Prostate gland (tissue), 2 donors: Measurements from ENCODE around the gene MKNK1. TPM values are rescaled to one million over a fixed set of nuclear protein-coding genes. Genes with fewer than 3 reads are reported as not detected.

Experiments
- DNase-seq: peaks from one replicate; pipeline ENCODE4 v3.0.0-alpha.2; 2019; ENCODE audit warnings: low spot score
- H3K27ac ChIP-seq, 2 donors: fragments of 200-600 bp; sonication (generic); 2 replicates each; pipeline ENCODE4 v1.5.1; 2017 to 2019
- H3K27me3 ChIP-seq: fragments of 200-600 bp; sonication (generic); replicated peaks from 2 replicates; pipeline ENCODE4 v1.5.1; 2019; ENCODE audit not compliant: insufficient read depth
- H3K36me3 ChIP-seq, 2 donors: fragments of 200-600 bp; sonication (generic); 1 replicate in 1 of 2; 2 replicates in 1 of 2; pipeline versions ENCODE4 v1.5.1 to v1.8.1; 2017 to 2019
- H3K4me1 ChIP-seq: fragments of 200-600 bp; sonication (generic); replicated peaks from 2 replicates; pipeline ENCODE4 v1.5.1; 2019
- H3K4me3 ChIP-seq, 2 donors: fragments of 200-600 bp; sonication (generic); 2 replicates each; pipeline ENCODE4 v1.5.1; 2017 to 2019
- H3K9me3 ChIP-seq: fragments of 200-600 bp; sonication (generic); 2 replicates; pipeline ENCODE4 v1.5.1; 2017
- CTCF ChIP-seq, 4 experiments: fragments of 200-600 bp in 2 of 4; fragments of 450-650 bp in 2 of 4; sonication (generic) in 2 of 4; IDR thresholded peaks; 1 replicate in 3 of 4; 2 replicates in 1 of 4; pipeline ENCODE4 v1.5.1; 2016 to 2019; ENCODE audit warnings: antibody characterized with exemption in 4 of 4, mild to moderate bottlenecking in 2 of 4, moderate library complexity in 2 of 4
- POLR2A ChIP-seq: fragments of 450-650 bp; IDR thresholded peaks from one replicate; pipeline ENCODE4 v1.6.1; 2016; ENCODE audit warnings: antibody characterized with exemption, mild to moderate bottlenecking
- POLR2AphosphoS5 ChIP-seq: sonication (generic); formaldehyde crosslinking; IDR thresholded peaks from one replicate; pipeline ENCODE4 v1.6.1; 2017; ENCODE audit warnings: antibody characterized with exemption
- WGBS: methylation state at CpG from one replicate; pipeline ENCODE4 v1.1.5; 2018; 5-methylcytosine and 5-hydroxymethylcytosine counted together
- intact Hi-C: fragments of 100-400 bp; cut with DNase I; formaldehyde crosslinking; loops from one replicate; pipeline ENCODE4 v1.14.2; 2022
- total RNA-seq, 2 donors: library from RNA; depleted of rRNA; stranded (reverse); fragments of >200 nt; gene quantifications; one replicate each; pipeline ENCODE4 v1.1.0, GENCODE V29; 2016

MKNK1 gene
- total RNA-seq, 2 donors from 2014 or later: 28.1 to 37.8 TPM

- Histone ChIP-seq H3K4me3 (no peak overlapping the region), H3K4me1 (no peaks in the 10 kb centered on the region), H3K27ac (no peak overlapping the region), H3K9me3 (no peaks in the 10 kb centered on the region), H3K27me3 (no peaks in the 10 kb centered on the region), H3K36me3 (no peaks in the 10 kb centered on the region)
- no peak for TF ChIP-seq CTCF (IDR thresholded peaks at IDR 0.05)
- TF ChIP-seq POLR2A: no peak
- no peak for TF ChIP-seq POLR2AphosphoS5
- intact Hi-C loops: no loop called here
- DNase-seq: no peak
- WGBS: 93% methylated on average over 4 of the region's 4 CpGs
Measured at GRCh38 chr1:46592823-46593222, 11.2 kb downstream of the MKNK1 start.

DNA sequence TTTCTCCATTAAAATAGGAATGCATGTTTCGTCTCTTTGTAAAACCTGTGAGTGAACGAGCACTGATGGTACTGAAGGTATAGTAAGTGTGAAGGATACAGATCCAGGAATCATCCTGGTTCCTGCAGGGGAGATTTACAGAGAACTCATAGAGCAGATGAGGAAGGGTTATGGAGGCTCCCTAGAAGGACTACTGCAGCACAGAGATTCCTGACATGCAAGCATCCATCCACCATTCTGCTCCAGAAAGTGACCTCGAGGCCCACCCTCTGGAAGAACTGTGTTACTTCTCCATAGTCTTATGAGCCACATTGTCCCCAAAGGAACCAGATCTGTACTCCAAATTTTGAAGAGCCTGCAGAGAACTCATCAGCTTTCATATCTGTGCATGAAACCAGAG, 14.5 kb downstream of the MKNK1 start:
- no peak for TF ChIP-seq POLR2AphosphoS5
- TF ChIP-seq POLR2A: no peak
- TF ChIP-seq CTCF (IDR thresholded peaks at IDR 0.05): no peak
- H3K27me3 ChIP-seq: no peaks in the 10 kb centered on the region
- no peaks in the 10 kb centered on the region for H3K9me3 ChIP-seq
- intact Hi-C loops: no loop called here
- H3K4me1 ChIP-seq: no peaks in the 10 kb centered on the region
- H3K27ac ChIP-seq: no peak overlapping the region
- no peaks in the 10 kb centered on the region for H3K36me3 ChIP-seq
- WGBS: 85% methylated on average over 3 of the region's 3 CpGs
- no peak overlapping the region for H3K4me3 ChIP-seq
- no peak for DNase-seq

- H3K9me3 ChIP-seq: no peaks in the 10 kb centered on the region
- H3K4me3 ChIP-seq: no peak overlapping the region
- 95% methylated on average over 7 of the region's 7 CpGs for WGBS
- H3K27me3 ChIP-seq: no peaks in the 10 kb centered on the region
- no peak overlapping the region for H3K27ac ChIP-seq
- no peak for DNase-seq
- no peaks in the 10 kb centered on the region for H3K36me3 ChIP-seq
- TF ChIP-seq POLR2A: no peak
- TF ChIP-seq POLR2AphosphoS5: no peak
- no peak for TF ChIP-seq CTCF (IDR thresholded peaks at IDR 0.05)
- intact Hi-C loops: no loop called here
- no peaks in the 10 kb centered on the region for H3K4me1 ChIP-seq
Measured at GRCh38 chr1:46587069-46587468, 17.0 kb downstream of the MKNK1 start.

DNA sequence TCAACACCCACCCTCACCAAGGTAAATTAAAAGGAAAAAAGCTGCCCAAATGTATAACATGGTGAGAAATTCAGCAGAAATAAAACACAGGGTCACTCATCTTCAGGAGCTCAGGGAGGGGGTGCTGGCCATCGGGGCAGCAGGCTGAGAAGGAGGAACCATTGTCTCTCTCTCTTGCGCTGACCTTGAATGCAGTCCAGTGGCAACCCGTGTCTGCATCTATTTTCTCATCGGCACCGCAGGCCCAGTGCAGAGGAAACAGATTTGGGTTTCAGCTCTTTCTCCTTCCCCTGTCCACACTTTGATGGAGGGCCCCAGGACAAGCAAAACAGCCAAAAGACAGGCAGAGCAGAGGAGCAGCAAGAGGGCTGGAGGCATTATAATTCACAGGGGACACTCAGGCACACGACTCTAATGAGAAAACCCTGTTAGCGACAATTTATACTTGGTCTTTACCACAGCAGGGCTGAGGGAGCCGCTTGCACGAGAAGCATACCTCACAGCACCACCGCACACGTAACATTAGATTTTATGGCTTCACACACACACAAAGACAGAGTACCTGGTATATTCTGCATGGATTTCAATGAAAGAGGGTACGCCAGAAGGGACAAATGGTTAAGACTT, 18.6 kb downstream of the MKNK1 start:
- Histone ChIP-seq H3K27ac (no peak overlapping the region), H3K36me3 (no peaks in the 10 kb centered on the region), H3K4me3 (no peak overlapping the region), H3K27me3 (no peaks in the 10 kb centered on the region), H3K4me1 (no peaks in the 10 kb centered on the region), H3K9me3 (no peaks in the 10 kb centered on the region)
- DNase-seq: no peak
- no peak for TF ChIP-seq POLR2A
- TF ChIP-seq CTCF (IDR thresholded peaks at IDR 0.05): no peak
- TF ChIP-seq POLR2AphosphoS5: no peak
- 88% methylated on average over 12 of the region's 12 CpGs for WGBS
- intact Hi-C loops: no loop called here

GRCh38 chr1:46583494-46583893, 20.6 kb downstream of the MKNK1 start:
- no peaks in the 10 kb centered on the region for H3K4me1 ChIP-seq
- H3K4me3 ChIP-seq: no peak overlapping the region
- no peaks in the 10 kb centered on the region for H3K9me3 ChIP-seq
- no peak for DNase-seq
- no peak for TF ChIP-seq POLR2A
- TF ChIP-seq CTCF (IDR thresholded peaks at IDR 0.05): no peak
- TF ChIP-seq POLR2AphosphoS5: no peak
- no peak overlapping the region for H3K27ac ChIP-seq
- 82% methylated on average over 5 of the region's 5 CpGs for WGBS
- H3K27me3 ChIP-seq: no peaks in the 10 kb centered on the region
- H3K36me3 ChIP-seq: no peaks in the 10 kb centered on the region
- intact Hi-C loops: no loop called here
